Measurements from ENCODE around the gene TSPAN9.

Gene TSPAN9

DNA sequence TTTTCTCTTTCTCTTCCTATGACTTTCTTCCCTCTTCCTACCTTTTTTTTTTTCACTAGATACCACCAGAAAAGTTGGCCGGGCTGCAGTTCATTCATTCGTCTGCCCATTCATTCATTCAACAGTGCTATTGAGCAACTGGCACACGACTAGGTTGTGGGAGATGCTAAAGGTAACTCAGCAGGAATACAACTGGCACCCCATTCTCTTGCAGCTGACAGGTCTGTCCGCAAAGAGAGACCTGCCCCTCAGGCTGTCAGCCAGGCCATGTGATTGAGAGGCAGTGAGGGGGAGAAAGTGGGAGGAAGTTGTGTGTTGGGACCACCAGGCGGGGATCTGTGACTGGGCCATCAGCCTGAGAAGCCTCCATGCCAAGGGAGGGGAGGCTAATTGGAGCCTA, 105.2 kb downstream of the TSPAN9 start:
- TF ChIP-seq, protein P1, sequence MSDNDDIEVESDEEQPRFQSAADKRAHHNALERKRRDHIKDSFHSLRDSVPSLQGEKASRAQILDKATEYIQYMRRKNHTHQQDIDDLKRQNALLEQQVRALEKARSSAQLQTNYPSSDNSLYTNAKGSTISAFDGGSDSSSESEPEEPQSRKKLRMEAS (IDR thresholded peaks at IDR 0.05; ENCODE audit: low read depth, low read length), result no peak
- TF ChIP-seq MYC (IDR thresholded peaks at IDR 0.05; ENCODE audit: low read depth, low read length), result no peak
- TF ChIP-seq POLR2A (IDR thresholded peaks at IDR 0.05; ENCODE audit: extremely low read depth, insufficient read length), result no peak
- TF ChIP-seq, protein P2, sequence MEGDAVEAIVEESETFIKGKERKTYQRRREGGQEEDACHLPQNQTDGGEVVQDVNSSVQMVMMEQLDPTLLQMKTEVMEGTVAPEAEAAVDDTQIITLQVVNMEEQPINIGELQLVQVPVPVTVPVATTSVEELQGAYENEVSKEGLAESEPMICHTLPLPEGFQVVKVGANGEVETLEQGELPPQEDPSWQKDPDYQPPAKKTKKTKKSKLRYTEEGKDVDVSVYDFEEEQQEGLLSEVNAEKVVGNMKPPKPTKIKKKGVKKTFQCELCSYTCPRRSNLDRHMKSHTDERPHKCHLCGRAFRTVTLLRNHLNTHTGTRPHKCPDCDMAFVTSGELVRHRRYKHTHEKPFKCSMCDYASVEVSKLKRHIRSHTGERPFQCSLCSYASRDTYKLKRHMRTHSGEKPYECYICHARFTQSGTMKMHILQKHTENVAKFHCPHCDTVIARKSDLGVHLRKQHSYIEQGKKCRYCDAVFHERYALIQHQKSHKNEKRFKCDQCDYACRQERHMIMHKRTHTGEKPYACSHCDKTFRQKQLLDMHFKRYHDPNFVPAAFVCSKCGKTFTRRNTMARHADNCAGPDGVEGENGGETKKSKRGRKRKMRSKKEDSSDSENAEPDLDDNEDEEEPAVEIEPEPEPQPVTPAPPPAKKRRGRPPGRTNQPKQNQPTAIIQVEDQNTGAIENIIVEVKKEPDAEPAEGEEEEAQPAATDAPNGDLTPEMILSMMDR (IDR thresholded peaks at IDR 0.05; ENCODE audit: low read depth, low read length), result no peak
- no peak for DNase-seq (ENCODE audit: low read depth)
- no peak overlapping the region for H3K4me3 ChIP-seq (ENCODE audit: low read depth, low read length)

DNA sequence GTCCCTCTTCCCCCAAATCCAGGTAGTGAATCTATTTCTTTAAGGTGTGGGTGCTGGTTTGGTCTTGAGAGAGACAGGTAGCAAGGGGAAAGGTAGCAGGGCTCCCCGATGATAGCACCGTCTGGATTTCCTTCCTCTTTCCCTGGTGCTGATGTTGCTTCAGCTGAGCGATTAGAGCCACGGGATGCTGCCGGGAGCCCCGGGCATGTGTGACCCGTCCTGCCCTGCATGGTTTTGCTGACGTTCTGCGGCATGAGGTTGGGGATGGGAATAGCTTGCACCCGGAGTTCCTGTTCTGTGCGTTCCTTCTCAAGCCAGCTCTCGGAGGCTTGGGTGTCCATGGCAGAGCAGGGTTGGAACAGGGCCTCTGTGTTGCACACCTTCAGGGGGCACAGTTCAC, 107.3 kb downstream of the TSPAN9 start:
- H3K4me3 ChIP-seq (ENCODE audit: low read depth, low read length), result no peak overlapping the region
- DNase-seq (ENCODE audit: low read depth), result no peak
- TF ChIP-seq, protein P1 (IDR thresholded peaks at IDR 0.05; ENCODE audit: low read depth, low read length), result no peak
- TF ChIP-seq POLR2A (IDR thresholded peaks at IDR 0.05; ENCODE audit: extremely low read depth, insufficient read length) (no peak), MYC (IDR thresholded peaks at IDR 0.05; ENCODE audit: low read depth, low read length) (no peak)
- TF ChIP-seq, protein P2 (IDR thresholded peaks at IDR 0.05; ENCODE audit: low read depth, low read length), result no peak

DNA sequence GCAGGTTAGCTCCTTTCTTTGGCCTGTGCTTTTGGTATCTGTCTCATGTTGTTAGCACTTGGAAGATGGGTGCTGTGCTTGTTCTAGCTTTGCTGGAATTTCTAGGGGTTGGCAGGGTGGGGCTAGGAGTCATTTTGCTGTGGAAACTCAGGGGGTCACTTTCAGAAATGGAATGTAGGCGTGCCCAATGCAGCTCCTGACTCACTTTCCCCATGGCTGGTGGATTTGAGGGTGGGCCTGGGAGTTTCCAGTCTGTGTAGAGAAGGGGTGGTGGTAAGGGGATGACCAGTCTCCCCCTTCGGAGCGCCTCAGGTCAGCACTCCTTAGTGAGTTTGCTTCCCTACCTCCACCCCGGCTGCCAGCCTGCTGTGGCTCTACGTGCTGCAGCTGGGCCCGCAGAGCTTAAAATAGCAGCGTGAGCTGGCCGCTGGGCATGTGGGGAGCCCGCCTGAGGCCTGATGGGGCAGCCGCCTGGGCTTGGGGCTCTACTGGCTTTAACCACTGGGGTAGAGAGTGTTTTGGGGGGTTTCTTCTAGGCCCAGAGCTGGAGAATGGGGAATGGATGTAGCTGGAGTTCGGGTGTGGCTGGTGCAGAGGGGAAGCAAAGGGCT, 108.2 kb downstream of the TSPAN9 start:
- TF ChIP-seq, protein P2 (IDR thresholded peaks at IDR 0.05; ENCODE audit: low read depth, low read length), result no peak
- TF ChIP-seq, protein P1 (IDR thresholded peaks at IDR 0.05; ENCODE audit: low read depth, low read length), result no peak
- TF ChIP-seq POLR2A (IDR thresholded peaks at IDR 0.05; ENCODE audit: extremely low read depth, insufficient read length) (no peak), MYC (IDR thresholded peaks at IDR 0.05; ENCODE audit: low read depth, low read length) (no peak)
- no peak for DNase-seq (ENCODE audit: low read depth)
- H3K4me3 ChIP-seq (ENCODE audit: low read depth, low read length), result no peak overlapping the region

DNA sequence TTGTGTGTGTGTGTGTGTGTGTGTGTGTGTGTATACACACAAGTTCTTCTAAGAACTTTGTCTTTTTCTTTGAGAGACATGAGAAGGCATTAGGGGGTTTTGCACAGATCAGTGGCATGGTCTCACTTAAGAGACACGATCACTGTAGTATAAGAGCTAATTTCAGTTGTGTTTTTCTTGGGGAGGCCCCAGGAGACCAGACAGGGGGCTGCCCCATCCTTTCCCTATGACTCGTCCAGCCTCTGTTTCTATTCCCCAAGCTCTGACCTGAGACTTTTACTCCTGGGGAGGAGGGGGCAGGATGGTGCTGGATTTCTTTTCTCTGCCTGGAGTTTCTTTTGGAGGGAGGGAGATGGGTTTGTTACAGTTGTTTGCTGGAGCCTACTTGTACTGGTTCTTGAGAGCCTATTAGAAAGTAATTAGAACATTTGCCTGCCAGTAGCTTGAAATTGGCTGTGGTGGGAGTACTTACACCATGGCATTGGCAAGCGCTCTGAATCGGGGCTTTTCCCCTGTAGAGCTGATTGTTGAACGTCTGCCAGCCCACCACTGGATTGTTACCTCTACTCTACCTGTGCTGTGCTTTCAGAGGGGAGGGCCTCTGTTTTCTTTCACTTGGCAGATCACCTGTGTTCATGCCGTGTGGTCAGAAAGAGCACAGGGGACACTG, 109.5 kb downstream of the TSPAN9 start:
- H3K4me3 ChIP-seq (ENCODE audit: low read depth, low read length), result no peak overlapping the region
- TF ChIP-seq POLR2A (IDR thresholded peaks at IDR 0.05; ENCODE audit: extremely low read depth, insufficient read length) (no peak), MYC (IDR thresholded peaks at IDR 0.05; ENCODE audit: low read depth, low read length) (no peak)
- TF ChIP-seq, protein P1 (IDR thresholded peaks at IDR 0.05; ENCODE audit: low read depth, low read length), result no peak
- TF ChIP-seq, protein P2 (IDR thresholded peaks at IDR 0.05; ENCODE audit: low read depth, low read length), result no peak
- no peak for DNase-seq (ENCODE audit: low read depth)

DNA sequence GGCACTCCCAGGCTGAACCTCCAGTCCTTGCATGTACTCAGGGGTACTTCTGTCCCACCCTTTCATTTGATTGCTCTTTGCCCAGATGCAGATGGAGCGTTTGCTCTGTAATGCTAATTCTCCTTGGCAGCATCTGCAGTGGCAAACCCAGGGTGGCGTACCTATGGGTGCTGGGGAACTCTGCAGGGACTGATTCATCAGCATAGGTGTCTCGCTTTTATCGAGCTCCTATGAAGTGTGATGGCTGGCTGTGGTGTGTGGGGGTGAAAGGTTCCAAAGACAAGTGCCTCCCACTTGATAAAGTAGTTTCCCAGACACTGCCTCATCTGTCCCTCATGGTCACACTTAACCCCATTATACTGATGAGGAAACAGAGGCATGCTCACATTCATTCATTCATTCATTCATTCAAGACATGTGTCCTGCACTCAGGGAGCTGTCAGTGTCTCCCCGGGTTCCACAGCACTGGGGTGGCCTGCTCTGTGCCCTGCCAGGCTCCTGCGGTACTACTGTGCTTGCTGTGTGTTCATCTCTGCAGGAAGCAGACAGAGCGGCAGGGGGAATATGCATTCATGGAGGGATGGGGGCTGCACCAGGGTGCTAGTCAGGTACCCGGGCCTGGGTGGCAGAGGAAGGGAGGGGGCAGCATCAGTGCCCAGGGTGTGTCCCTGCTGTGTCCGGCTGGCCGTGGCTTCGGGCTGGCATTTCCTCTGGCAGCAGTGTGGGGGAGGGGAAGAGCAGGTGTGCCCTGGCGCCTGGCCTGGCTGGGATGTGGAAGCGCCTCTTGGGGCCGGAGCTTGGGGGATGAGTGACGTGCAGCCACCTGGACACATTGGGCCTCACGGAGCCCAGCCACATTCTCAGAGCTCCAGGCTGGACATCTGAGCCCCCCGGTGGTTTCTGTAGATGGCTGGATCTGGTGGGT, 110.9 kb downstream of the TSPAN9 start:
- no peak for DNase-seq (ENCODE audit: low read depth)
- TF ChIP-seq, protein P1 (IDR thresholded peaks at IDR 0.05; ENCODE audit: low read depth, low read length), result no peak
- TF ChIP-seq, protein P2 (IDR thresholded peaks at IDR 0.05; ENCODE audit: low read depth, low read length), result no peak
- no peak for TF ChIP-seq POLR2A (IDR thresholded peaks at IDR 0.05; ENCODE audit: extremely low read depth, insufficient read length)
- no peak for TF ChIP-seq MYC (IDR thresholded peaks at IDR 0.05; ENCODE audit: low read depth, low read length)
- H3K4me3 ChIP-seq (ENCODE audit: low read depth, low read length), result no peak overlapping the region

Measured in NB4 (cell line).